ENCODE measurements around the gene COG6. TPM values are rescaled to one million over a fixed set of nuclear protein-coding genes. Genes with fewer than 3 reads are reported as not detected.
A peak's percentile ranks its signal among the peaks of the same experiment; 100 is the strongest.

COG6 gene
- total and polyA plus RNA-seq, 10 of the 15 experiments (the other 5 are each of a cell fraction or from before 2014, with no cell fraction given), result 4.5 to 29.8 (median 12.6) TPM

- H3K27ac ChIP-seq (ENCODE audit: control insufficient read depth, insufficient read depth), result no peak overlapping the region
- in situ Hi-C loops (cut with MboI) (no loop called here), intact Hi-C loops (cut with micrococcal nuclease; ENCODE audit: unreplicated experiment) (no loop called here)
- peaks cover 5% of the 10 kb centered on the region for H3K79me2 ChIP-seq (ENCODE audit: control insufficient read depth, insufficient read depth, low read length)
- FAIRE-seq, result no peak
- peak overlapping the region; percentile 89 for H3K4me3 ChIP-seq
- peak overlapping the region; percentile 71 for H3K4me2 ChIP-seq (ENCODE audit: control insufficient read depth, insufficient read depth)
- ATAC-seq, result peak; percentile 2; the same call in 2 of the 3 replicates
- RAD21 ChIA-PET (ENCODE audit: unreplicated experiment), result no interaction called here
- POLR2A ChIA-PET, result interaction anchor here (0.5 kb wide), 1 partner anchor 1614 kb away, joined by 4 read pairs; no protein-coding TSS in a partner anchor
- peak overlapping the region; percentile 99 for H2AFZ ChIP-seq (ENCODE audit: control insufficient read depth, low read depth, low read length)
- no peak for DNase-seq (ENCODE audit: low read depth, low spot score)
- no peaks in the 10 kb centered on the region for H3K27me3 ChIP-seq (replicated peaks in 1 of 2; ENCODE audit: control insufficient read depth in 2 of 2, insufficient read depth in 2 of 2, low read length in 1 of 2)
- no peaks in the 10 kb centered on the region; the same call in 1 of the 2 replicates for H3K4me1 ChIP-seq (ENCODE audit: control insufficient read depth, insufficient read depth, low read length)
- no peak overlapping the region; the same call in 1 of the 2 replicates for H3K9ac ChIP-seq (ENCODE audit: control insufficient read depth, insufficient read depth, low read length)
- TF ChIP-seq BRCA1 (IDR thresholded peaks at IDR 0.05; ENCODE audit: low read depth, low read length) (no peak), SPI1 (IDR thresholded peaks at IDR 0.05; ENCODE audit: borderline replicate concordance, insufficient read depth, low read depth, low read length) (no peak), BACH1 (IDR thresholded peaks at IDR 0.05; ENCODE audit: borderline replicate concordance) (no peak), RAD51 (IDR thresholded peaks at IDR 0.05) (0 out of 2 replicates have a peak, but pooled peaks have one; percentile 19), PAX8 (IDR thresholded peaks at IDR 0.05) (peak; percentile 56; the same call in 1 of the 2 replicates)
- TSS peak; percentile 86 for BruUV-seq (replicated peaks)
- H3K36me3 ChIP-seq (ENCODE audit: control insufficient read depth in 2 of 2, insufficient read depth in 2 of 2, low read length in 1 of 2), result no peaks in the 10 kb centered on the region
- SMC1A ChIA-PET (ENCODE audit: uncharacterized antibody, unreplicated experiment), result interaction anchor here (1.3 to 1.5 kb wide), 2 partner anchors 8 to 9 kb away, joined by 3 to 4 read pairs; no protein-coding TSS in a partner anchor
- CTCF ChIA-PET, result interaction anchor here (1.0 to 2.4 kb wide), 2 partner anchors 39 to 1113 kb away, joined by 3 to 10 read pairs; no protein-coding TSS in a partner anchor
- WGBS (ENCODE audit: insufficient coverage, insufficient replicate concordance, low lambda C conversion rate, missing lambda C conversion rate), result 0% methylated on average over 2 of the region's 2 CpGs
- no peaks in the 10 kb centered on the region for H3K9me3 ChIP-seq (replicated peaks; ENCODE audit: control insufficient read depth, insufficient read depth, low read length)
- H4K20me1 ChIP-seq (ENCODE audit: control insufficient read depth, insufficient read depth), result no peaks in the 10 kb centered on the region
Measured at GRCh38 chr13:39655041-39655568, 357 bp upstream of the COG6 start.

DNA sequence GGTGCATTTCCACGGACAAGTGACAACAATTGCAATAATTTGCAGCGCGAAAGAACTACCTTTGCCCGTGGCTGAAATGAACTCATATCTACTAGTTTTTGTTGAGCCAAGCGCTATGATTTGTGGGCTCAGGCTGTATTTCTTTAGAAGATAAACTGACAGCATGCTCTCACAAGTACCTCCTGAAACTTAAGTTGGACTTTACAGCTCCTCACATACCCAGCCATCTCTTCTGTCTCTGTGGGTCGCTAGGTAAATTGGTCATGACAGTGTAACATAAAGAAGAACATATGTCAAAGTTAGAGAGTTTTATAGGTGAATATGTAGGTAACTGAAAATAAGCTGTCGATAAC is 839 bp downstream of the COG6 start:
- H3K27ac ChIP-seq (ENCODE audit: control insufficient read depth, insufficient read depth), result no peak overlapping the region
- no peaks in the 10 kb centered on the region for H3K27me3 ChIP-seq (replicated peaks in 1 of 2; ENCODE audit: control insufficient read depth in 2 of 2, insufficient read depth in 2 of 2, low read length in 1 of 2)
- BruUV-seq (replicated peaks), result TSS peak; percentile 66
- peaks cover 5% of the 10 kb centered on the region for H3K79me2 ChIP-seq (ENCODE audit: control insufficient read depth, insufficient read depth, low read length)
- POLR2A ChIA-PET, result interaction anchor here (0.6 kb wide), 1 partner anchor 1047 kb away, joined by 5 read pairs; no protein-coding TSS in a partner anchor
- no peaks in the 10 kb centered on the region for H3K9me3 ChIP-seq (replicated peaks; ENCODE audit: control insufficient read depth, insufficient read depth, low read length)
- H4K20me1 ChIP-seq (ENCODE audit: control insufficient read depth, insufficient read depth), result no peaks in the 10 kb centered on the region
- no peaks in the 10 kb centered on the region for H3K36me3 ChIP-seq (ENCODE audit: control insufficient read depth in 2 of 2, insufficient read depth in 2 of 2, low read length in 1 of 2)
- FAIRE-seq (no peak), ATAC-seq (peak; percentile 39), DNase-seq (ENCODE audit: low read depth, low spot score) (no peak)
- H3K4me2 ChIP-seq (ENCODE audit: control insufficient read depth, insufficient read depth), result peak overlapping the region; percentile 82
- CTCF ChIA-PET, result interaction anchor here (0.8 to 1.1 kb wide), 5 partner anchors 9 to 40 kb away, joined by 3 to 6 read pairs (median 3); no protein-coding TSS in a partner anchor
- H2AFZ ChIP-seq (ENCODE audit: control insufficient read depth, low read depth, low read length), result peak overlapping the region; percentile 99
- intact Hi-C loops (cut with micrococcal nuclease; ENCODE audit: unreplicated experiment) (no loop called here), in situ Hi-C loops (cut with MboI) (no loop called here)
- H3K4me1 ChIP-seq (ENCODE audit: control insufficient read depth, insufficient read depth, low read length), result no peaks in the 10 kb centered on the region; the same call in 1 of the 2 replicates
- H3K4me3 ChIP-seq, result peak overlapping the region; percentile 89
- TF ChIP-seq NR2C2 (IDR thresholded peaks at IDR 0.05; ENCODE audit: borderline replicate concordance, control insufficient read depth, insufficient read length, low read depth), result no peak
- no peak for TF ChIP-seq HCFC1 (IDR thresholded peaks at IDR 0.05; ENCODE audit: low read length)
- TF ChIP-seq PAX5 (IDR thresholded peaks at IDR 0.05; ENCODE audit: borderline replicate concordance, low read depth, low read length), result no peak
- no peak for TF ChIP-seq ZNF622 (IDR thresholded peaks at IDR 0.05)
- RAD21 ChIA-PET (ENCODE audit: unreplicated experiment), result interaction anchor here (1.4 kb wide), 1 partner anchor 15 kb away, joined by 3 read pairs; no protein-coding TSS in a partner anchor
- WGBS (ENCODE audit: insufficient coverage, insufficient replicate concordance, low lambda C conversion rate, missing lambda C conversion rate), result 15% methylated on average over 7 of the region's 7 CpGs
- peak overlapping the region; percentile 81 for H3K9ac ChIP-seq (ENCODE audit: control insufficient read depth, insufficient read depth, low read length)
- SMC1A ChIA-PET (ENCODE audit: uncharacterized antibody, unreplicated experiment), result interaction anchor here (0.7 to 1.5 kb wide), 5 partner anchors 13 to 40 kb away, joined by 3 read pairs; no protein-coding TSS in a partner anchor

All from GM12878 (cell line).